Measurements from ENCODE around the gene RPRD1B. TPM values are rescaled to one million over a fixed set of nuclear protein-coding genes. Genes with fewer than 3 reads are reported as not detected.

Gene RPRD1B
- total RNA-seq, 1 experiment from 2014 or later = 112 TPM

GRCh38 chr20:38126932-38127621, 93.5 kb downstream of the RPRD1B start:
- no peaks in the 10 kb centered on the region for H3K9me3 ChIP-seq
- H3K4me1 ChIP-seq = peaks cover 23% of the 10 kb centered on the region
- no peaks in the 10 kb centered on the region for H3K27me3 ChIP-seq (replicated peaks; ENCODE audit: control insufficient read depth, insufficient read depth, low read length)
- H3K36me3 Mint-ChIP-seq (ENCODE audit: insufficient read depth, unreplicated experiment) = peaks cover 9% of the 10 kb centered on the region
- no peak overlapping the region for H3K4me3 Mint-ChIP-seq (ENCODE audit: unreplicated experiment)
- H3K4me1 Mint-ChIP-seq (ENCODE audit: low read depth, unreplicated experiment) = peaks cover 36% of the 10 kb centered on the region
- no TSS peak for BruUV-seq (replicated peaks)
- no peaks in the 10 kb centered on the region for H3K27me3 Mint-ChIP-seq (ENCODE audit: insufficient read depth, unreplicated experiment)
- no peaks in the 10 kb centered on the region for H3K36me3 ChIP-seq (ENCODE audit: control insufficient read depth, insufficient read depth, low read length)
- ChIA-PET CTCF (no interaction called here), POLR2A (no interaction called here)
- H3K4me3 ChIP-seq (ENCODE audit: low read depth, low read length) = no peak overlapping the region
- intact Hi-C loops (cut with micrococcal nuclease; ENCODE audit: unreplicated experiment) = no loop called here
- no peaks in the 10 kb centered on the region for H3K9me3 Mint-ChIP-seq (ENCODE audit: unreplicated experiment)
- TF ChIP-seq CTCF (IDR thresholded peaks at IDR 0.05; ENCODE audit: insufficient read depth in 1 of 2, low read depth in 1 of 2, low read length in 1 of 2, severe bottlenecking in 1 of 2, unreplicated experiment in 1 of 2) = no peak
- no peak overlapping the region for H3K27ac Mint-ChIP-seq (ENCODE audit: unreplicated experiment)
- DNase-seq = peak in 1 of 2 experiments; percentile 37

GRCh38 chr20:38127920-38128528, 94.5 kb downstream of the RPRD1B start:
- BruUV-seq (replicated peaks) = no TSS peak
- H3K27me3 Mint-ChIP-seq (ENCODE audit: insufficient read depth, unreplicated experiment) = no peaks in the 10 kb centered on the region
- H3K27ac Mint-ChIP-seq (ENCODE audit: unreplicated experiment) = no peak overlapping the region
- peaks cover 5% of the 10 kb centered on the region for H3K36me3 Mint-ChIP-seq (ENCODE audit: insufficient read depth, unreplicated experiment)
- POLR2A ChIA-PET = interaction anchor here (0.6 kb wide), 2 partner anchors 64 to 70 kb away, joined by 3 to 14 read pairs; no protein-coding TSS in a partner anchor
- DNase-seq = peak in 1 of 2 experiments; percentile 23
- H3K9me3 Mint-ChIP-seq (ENCODE audit: unreplicated experiment) = no peaks in the 10 kb centered on the region
- CTCF ChIA-PET = no interaction called here
- peaks cover 34% of the 10 kb centered on the region for H3K4me1 Mint-ChIP-seq (ENCODE audit: low read depth, unreplicated experiment)
- H3K9me3 ChIP-seq = no peaks in the 10 kb centered on the region
- no peaks in the 10 kb centered on the region for H3K36me3 ChIP-seq (ENCODE audit: control insufficient read depth, insufficient read depth, low read length)
- intact Hi-C loops (cut with micrococcal nuclease; ENCODE audit: unreplicated experiment) = no loop called here
- no peak overlapping the region for H3K4me3 ChIP-seq (ENCODE audit: low read depth, low read length)
- no peak overlapping the region for H3K4me3 Mint-ChIP-seq (ENCODE audit: unreplicated experiment)
- peaks cover 24% of the 10 kb centered on the region for H3K4me1 ChIP-seq
- no peaks in the 10 kb centered on the region for H3K27me3 ChIP-seq (replicated peaks; ENCODE audit: control insufficient read depth, insufficient read depth, low read length)
- no peak for TF ChIP-seq CTCF (IDR thresholded peaks at IDR 0.05; ENCODE audit: insufficient read depth in 1 of 2, low read depth in 1 of 2, low read length in 1 of 2, severe bottlenecking in 1 of 2, unreplicated experiment in 1 of 2)

- no peaks in the 10 kb centered on the region for H3K36me3 ChIP-seq (ENCODE audit: control insufficient read depth, insufficient read depth, low read length)
- Mint-ChIP-seq H3K4me1 (ENCODE audit: low read depth, unreplicated experiment) (peaks cover 35% of the 10 kb centered on the region), H3K9me3 (ENCODE audit: unreplicated experiment) (no peaks in the 10 kb centered on the region), H3K4me3 (ENCODE audit: unreplicated experiment) (no peak overlapping the region), H3K27me3 (ENCODE audit: insufficient read depth, unreplicated experiment) (no peaks in the 10 kb centered on the region), H3K27ac (ENCODE audit: unreplicated experiment) (peak overlapping the region; percentile 33), H3K36me3 (ENCODE audit: insufficient read depth, unreplicated experiment) (no peaks in the 10 kb centered on the region)
- no peaks in the 10 kb centered on the region for H3K27me3 ChIP-seq (replicated peaks; ENCODE audit: control insufficient read depth, insufficient read depth, low read length)
- intact Hi-C loops (cut with micrococcal nuclease; ENCODE audit: unreplicated experiment) = no loop called here
- H3K4me3 ChIP-seq (ENCODE audit: low read depth, low read length) = no peak overlapping the region
- ChIA-PET CTCF (no interaction called here), POLR2A (interaction anchor here (0.6 kb wide), 1 partner anchor 65 kb away, joined by 3 read pairs; no protein-coding TSS in a partner anchor)
- no peak for TF ChIP-seq CTCF (IDR thresholded peaks at IDR 0.05; ENCODE audit: insufficient read depth in 1 of 2, low read depth in 1 of 2, low read length in 1 of 2, severe bottlenecking in 1 of 2, unreplicated experiment in 1 of 2)
- TSS peak; percentile 76 for BruUV-seq (replicated peaks)
- DNase-seq = no peak
- H3K9me3 ChIP-seq = no peaks in the 10 kb centered on the region
- peaks cover 27% of the 10 kb centered on the region for H3K4me1 ChIP-seq
These were observed 95.1 kb downstream of the RPRD1B start for GRCh38 chr20:38128691-38129090.
